Omental fat pad (tissue), 4 donors: ENCODE results near the gene TFAP2A. TPM values are rescaled to one million over a fixed set of nuclear protein-coding genes. Genes with fewer than 3 reads are reported as not detected.
A peak's percentile ranks its signal among the peaks of the same experiment; 100 is the strongest.

Experiments
- ATAC-seq: fragments of 150-250 bp; one replicate; pipeline ENCODE4 v1.9.1; 2016; ENCODE audit warnings: mild to moderate bottlenecking, moderate library complexity; ENCODE audit not compliant: low FRiP score
- DNase-seq: peaks from one replicate; pipeline ENCODE4 v3.0.0-alpha.2; 2019; ENCODE audit warnings: low spot score
- total RNA-seq, 4 donors: library from RNA; depleted of rRNA; stranded (reverse); fragments of >200 nt; gene quantifications; one replicate each; pipeline ENCODE4 v1.1.0, GENCODE V29; 2016
- TF ChIP-seq, protein P1 (sequence below), 3 donors: fragments of 450-650 bp; IDR thresholded peaks; one replicate each; pipeline ENCODE4 v1.5.1; 2016 to 2017; ENCODE audit warnings: antibody characterized with exemption in 3 of 3, mild to moderate bottlenecking in 3 of 3, moderate library complexity in 2 of 3

The TFAP2A gene
- total RNA-seq, 4 donors from 2014 or later: not detected

- no peak for DNase-seq
- ATAC-seq: no peak
- TF ChIP-seq, protein P1, sequence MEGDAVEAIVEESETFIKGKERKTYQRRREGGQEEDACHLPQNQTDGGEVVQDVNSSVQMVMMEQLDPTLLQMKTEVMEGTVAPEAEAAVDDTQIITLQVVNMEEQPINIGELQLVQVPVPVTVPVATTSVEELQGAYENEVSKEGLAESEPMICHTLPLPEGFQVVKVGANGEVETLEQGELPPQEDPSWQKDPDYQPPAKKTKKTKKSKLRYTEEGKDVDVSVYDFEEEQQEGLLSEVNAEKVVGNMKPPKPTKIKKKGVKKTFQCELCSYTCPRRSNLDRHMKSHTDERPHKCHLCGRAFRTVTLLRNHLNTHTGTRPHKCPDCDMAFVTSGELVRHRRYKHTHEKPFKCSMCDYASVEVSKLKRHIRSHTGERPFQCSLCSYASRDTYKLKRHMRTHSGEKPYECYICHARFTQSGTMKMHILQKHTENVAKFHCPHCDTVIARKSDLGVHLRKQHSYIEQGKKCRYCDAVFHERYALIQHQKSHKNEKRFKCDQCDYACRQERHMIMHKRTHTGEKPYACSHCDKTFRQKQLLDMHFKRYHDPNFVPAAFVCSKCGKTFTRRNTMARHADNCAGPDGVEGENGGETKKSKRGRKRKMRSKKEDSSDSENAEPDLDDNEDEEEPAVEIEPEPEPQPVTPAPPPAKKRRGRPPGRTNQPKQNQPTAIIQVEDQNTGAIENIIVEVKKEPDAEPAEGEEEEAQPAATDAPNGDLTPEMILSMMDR (IDR thresholded peaks at IDR 0.05): no peak
These were observed 7.2 kb downstream of the TFAP2A start for GRCh38 chr6:10407674-10408054.

DNA sequence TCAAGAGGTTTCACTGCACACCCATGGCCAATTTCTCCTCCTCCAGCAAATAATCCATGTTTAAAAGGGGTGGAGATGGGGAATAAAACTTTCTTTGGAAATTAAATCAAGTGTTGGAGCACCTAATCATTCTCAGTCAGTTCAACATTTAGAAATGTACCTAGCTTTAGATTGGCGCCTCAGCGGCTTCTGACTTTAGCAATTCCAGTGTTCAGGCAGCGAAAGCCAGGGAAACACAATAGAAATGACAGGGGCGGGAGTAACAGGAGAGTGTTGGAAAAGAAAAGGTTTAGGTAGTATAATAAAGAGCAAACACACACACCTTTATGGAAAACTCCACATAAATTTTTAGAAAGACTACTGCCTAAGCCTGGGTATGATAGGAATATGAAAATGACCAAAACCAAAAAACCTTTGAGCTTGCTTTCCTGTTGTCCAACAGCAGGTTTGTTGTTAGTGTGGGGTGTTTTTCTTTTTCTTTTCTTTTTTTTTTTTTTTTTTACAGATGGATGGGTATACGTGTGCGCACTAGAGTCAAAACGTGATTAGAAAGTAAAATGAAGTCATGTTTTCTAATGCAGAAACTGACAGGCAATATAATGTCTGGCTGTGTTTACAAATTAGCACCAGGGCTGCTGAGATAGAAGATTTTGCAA lies 7.7 kb downstream of the TFAP2A start:
- no peak for ATAC-seq
- TF ChIP-seq, protein P1 (IDR thresholded peaks at IDR 0.05): no peak
- DNase-seq: no peak

DNA sequence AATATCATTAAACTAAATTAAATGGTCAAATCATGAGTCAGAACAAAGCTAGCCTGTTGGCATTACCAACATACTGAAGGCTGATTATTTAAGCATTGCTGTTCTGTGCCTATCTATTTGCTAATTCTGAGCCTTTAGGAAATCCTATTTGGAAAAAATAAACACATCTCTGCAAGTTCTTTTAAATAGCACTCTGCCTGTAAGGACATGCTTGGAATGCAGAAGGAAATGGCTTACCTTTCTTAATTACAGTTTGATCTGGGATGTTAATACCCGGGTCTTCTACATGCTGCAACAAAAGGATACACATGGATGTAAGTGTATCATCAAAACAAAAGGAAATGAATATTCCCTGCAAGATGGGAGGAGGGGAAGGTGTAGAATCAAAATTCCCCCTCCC lies 8.3 kb downstream of the TFAP2A start:
- DNase-seq (no peak), ATAC-seq (no peak)
- TF ChIP-seq, protein P1 (IDR thresholded peaks at IDR 0.05): no peak

- TF ChIP-seq, protein P1 (IDR thresholded peaks at IDR 0.05): no peak
- DNase-seq (no peak), ATAC-seq (no peak)
These were observed 9.4 kb downstream of the TFAP2A start for GRCh38 chr6:10405513-10405900.

DNA sequence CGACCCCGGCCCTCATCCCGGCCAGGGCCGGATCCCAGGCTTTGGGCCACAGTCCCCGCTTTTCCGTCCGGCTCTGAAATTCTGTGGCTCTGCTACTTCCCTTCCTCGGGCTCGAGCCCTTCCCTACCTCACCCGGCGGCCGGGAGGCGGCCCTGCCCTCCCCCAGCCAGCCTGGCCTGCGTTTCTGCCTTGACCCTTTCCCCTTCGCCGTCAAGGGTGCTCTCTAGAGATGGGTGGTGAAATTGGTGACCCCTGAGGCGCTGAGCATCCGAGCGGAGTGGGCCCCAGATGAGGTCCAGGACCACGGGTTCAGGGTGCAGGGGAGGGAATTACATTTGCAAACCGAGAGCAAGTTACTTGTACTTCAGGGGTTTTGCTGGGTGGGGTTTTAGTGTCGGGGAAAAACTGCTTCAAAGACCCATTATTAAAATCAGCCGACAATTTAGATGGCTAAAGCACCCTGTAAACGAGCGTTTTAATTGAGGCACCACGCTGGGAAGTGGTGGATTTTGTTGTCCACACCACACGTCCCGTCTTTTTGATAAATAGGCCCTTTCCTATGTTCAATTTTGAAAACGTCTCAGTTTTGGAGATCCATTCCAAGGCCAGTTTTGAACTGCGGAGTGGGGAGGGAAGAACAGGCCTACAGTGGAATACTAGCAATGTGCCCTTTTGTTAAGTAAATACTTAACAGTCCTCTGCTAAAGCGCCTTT lies 9.9 kb downstream of the TFAP2A start:
- DNase-seq: no peak
- no peak for ATAC-seq
- TF ChIP-seq, protein P1 (IDR thresholded peaks at IDR 0.05): no peak

DNA sequence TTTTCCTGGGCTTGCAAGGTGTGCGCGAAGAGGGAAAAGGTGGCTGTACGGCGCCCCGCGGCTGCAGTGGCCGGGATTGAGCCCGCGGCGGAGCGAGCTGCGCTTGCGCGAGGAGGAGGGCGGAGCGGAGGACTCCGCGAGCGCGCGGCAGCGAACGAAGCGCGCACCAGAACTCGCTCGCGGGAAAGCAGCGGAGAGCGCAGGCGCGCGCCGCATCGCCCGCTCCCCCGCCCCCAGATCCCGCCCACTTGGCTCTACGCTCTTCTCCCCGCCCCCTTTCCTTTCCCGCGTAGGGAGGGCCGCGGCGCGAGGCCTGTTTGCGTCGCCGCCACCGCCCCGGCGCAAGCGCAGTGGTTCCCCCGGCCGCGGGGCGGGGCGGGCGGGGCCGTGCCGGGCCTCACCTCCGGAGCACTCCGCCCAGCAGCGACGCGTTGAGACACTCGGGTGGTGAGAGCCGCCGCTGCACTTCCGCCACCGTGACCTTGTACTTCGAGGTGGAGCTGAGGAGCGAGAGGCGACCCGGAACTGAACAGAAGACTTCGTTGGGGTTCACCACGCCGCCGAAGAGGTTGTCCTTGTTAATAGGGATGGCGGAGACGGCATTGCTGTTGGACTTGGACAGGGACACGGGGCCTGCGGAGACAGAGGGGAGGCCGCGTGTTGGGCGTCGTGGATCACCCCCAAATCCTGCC lies 10.6 kb downstream of the TFAP2A start:
- TF ChIP-seq, protein P1 (IDR thresholded peaks at IDR 0.05): no peak
- DNase-seq: peak; percentile 36
- ATAC-seq: peak; percentile 99
